ENCODE measurements around the gene H2BK1. TPM values are rescaled to one million over a fixed set of nuclear protein-coding genes. Genes with fewer than 3 reads are reported as not detected.

Gene H2BK1
- total RNA-seq, 1 donor: not detected

GRCh38 chr7:151188252-151188542 lies 22.1 kb downstream of the H2BK1 start:
- DNase-seq (ENCODE audit: low read depth): no peak
- TF ChIP-seq CTCF (IDR thresholded peaks at IDR 0.05; ENCODE audit: insufficient read depth, low read length): no peak
- H3K4me3 ChIP-seq (ENCODE audit: low read depth, low read length): no peak overlapping the region

GRCh38 chr7:151187409-151188251 lies 22.7 kb downstream of the H2BK1 start:
- TF ChIP-seq CTCF (IDR thresholded peaks at IDR 0.05; ENCODE audit: insufficient read depth, low read length): no peak
- H3K4me3 ChIP-seq (ENCODE audit: low read depth, low read length): no peak overlapping the region
- DNase-seq (ENCODE audit: low read depth): no peak

GRCh38 chr7:151186640-151187408 lies 23.5 kb downstream of the H2BK1 start, which contains the start of gene ASB10:
Gene ASB10 (minus strand): TSS chr7:151187250. CDS start chr7:151187130, 120 bp downstream.
- H3K4me3 ChIP-seq (ENCODE audit: low read depth, low read length): no peak within 1 kb of the TSS
- DNase-seq (ENCODE audit: low read depth): no peak
- no peak for TF ChIP-seq CTCF (IDR thresholded peaks at IDR 0.05; ENCODE audit: insufficient read depth, low read length)

GRCh38 chr7:151185762-151186639 lies 24.3 kb downstream of the H2BK1 start:
- no peak for DNase-seq (ENCODE audit: low read depth)
- no peak for TF ChIP-seq CTCF (IDR thresholded peaks at IDR 0.05; ENCODE audit: insufficient read depth, low read length)
- no peak overlapping the region for H3K4me3 ChIP-seq (ENCODE audit: low read depth, low read length)

- no peak for TF ChIP-seq CTCF (IDR thresholded peaks at IDR 0.05; ENCODE audit: insufficient read depth, low read length)
- H3K4me3 ChIP-seq (ENCODE audit: low read depth, low read length): no peak overlapping the region
- no peak for DNase-seq (ENCODE audit: low read depth)
Observed at GRCh38 chr7:151181011-151181431, 29.3 kb downstream of the H2BK1 start.

GRCh38 chr7:151179946-151180345 lies 30.3 kb downstream of the H2BK1 start:
- no peak overlapping the region for H3K4me3 ChIP-seq (ENCODE audit: low read depth, low read length)
- no peak for DNase-seq (ENCODE audit: low read depth)
- no peak for TF ChIP-seq CTCF (IDR thresholded peaks at IDR 0.05; ENCODE audit: insufficient read depth, low read length)
